CD4-positive, alpha-beta memory T cell (primary cell): ENCODE measurements around the gene CPXM1. TPM values are rescaled to one million over a fixed set of nuclear protein-coding genes. Genes with fewer than 3 reads are reported as not detected.

ENCODE experiments used
- CTCF ChIA-PET: fragments of 350-600 bp; sonication (Branson Sonifier 250); formaldehyde crosslinking; loops from one replicate; lab custom pipeline; 2021; ENCODE audit warnings: inconsistent platforms; ENCODE audit not compliant: partially characterized antibody; lab: Charles Lee
- POLR2A ChIA-PET: fragments of 350-600 bp; sonication (Branson Sonifier 250); formaldehyde crosslinking; loops from one replicate; lab custom pipeline; 2021; ENCODE audit not compliant: partially characterized antibody; lab: Charles Lee
- DNase-seq, 5 donors: peaks; one replicate each; pipeline versions ENCODE4 v3.0.0 to v3.0.0-alpha.2; 2020 to 2022; ENCODE audit warnings: mixed read lengths in 1 of 5
- H3K27ac ChIP-seq: one replicate; pipeline ENCODE4 v1.7.0; 2013; ENCODE audit warnings: low read depth, low read length
- H3K27me3 ChIP-seq: 2 replicates; pipeline ENCODE4 v1.7.0; 2013; ENCODE audit warnings: mild to moderate bottlenecking, low read length, moderate library complexity; ENCODE audit not compliant: insufficient read depth
- H3K36me3 ChIP-seq: 2 replicates; pipeline ENCODE4 v1.7.0; 2013; ENCODE audit warnings: mild to moderate bottlenecking, low read length, moderate library complexity; ENCODE audit not compliant: insufficient read depth
- H3K4me1 ChIP-seq: 2 replicates; pipeline ENCODE4 v1.7.0; 2013; ENCODE audit warnings: mild to moderate bottlenecking, low read length, moderate library complexity; ENCODE audit not compliant: insufficient read depth
- H3K4me3 ChIP-seq, 2 donors: one replicate each; pipeline ENCODE4 v1.7.0; 2013; ENCODE audit warnings: low read length in 2 of 2, mild to moderate bottlenecking in 1 of 2
- H3K9me3 ChIP-seq, 2 donors: one replicate each; pipeline ENCODE4 v1.7.0; 2013; ENCODE audit warnings: low read length in 2 of 2, control low read depth in 1 of 2; ENCODE audit not compliant: control insufficient read depth in 1 of 2
- H3K27ac Mint-ChIP-seq, 7 donors: one replicate each; pipeline ENCODE4 v1.8.0; 2020 to 2021; ENCODE audit warnings: mixed read lengths in 7 of 7, mild to moderate bottlenecking in 6 of 7, inconsistent platforms in 3 of 7, moderate library complexity in 3 of 7
- H3K27me3 Mint-ChIP-seq, 2 donors: one replicate each; pipeline ENCODE4 v1.8.0; 2020 to 2021; ENCODE audit warnings: mixed read lengths in 2 of 2
- H3K36me3 Mint-ChIP-seq, 2 donors: one replicate each; pipeline ENCODE4 v1.8.0; 2020 to 2021; ENCODE audit warnings: mixed read lengths in 2 of 2, inconsistent platforms in 1 of 2, mild to moderate bottlenecking in 1 of 2
- H3K4me1 Mint-ChIP-seq, 4 donors: one replicate each; pipeline ENCODE4 v1.8.0; 2020 to 2021; ENCODE audit warnings: mixed read lengths in 4 of 4, mild to moderate bottlenecking in 1 of 4
- H3K4me3 Mint-ChIP-seq, 8 donors: one replicate each; pipeline ENCODE4 v1.8.0; 2020 to 2021; ENCODE audit warnings: mixed read lengths in 8 of 8, mild to moderate bottlenecking in 7 of 8, moderate library complexity in 6 of 8, inconsistent platforms in 3 of 8
- H3K9me3 Mint-ChIP-seq, 8 donors: one replicate each; pipeline ENCODE4 v1.8.0; 2020 to 2021; ENCODE audit warnings: mixed read lengths in 8 of 8, mild to moderate bottlenecking in 5 of 8, inconsistent platforms in 3 of 8, moderate library complexity in 1 of 8
- intact Hi-C: fragments of 100-400 bp; cut with micrococcal nuclease; formaldehyde crosslinking; loops from one replicate; pipeline ENCODE4 v1.15.1; 2023
- polyA plus RNA-seq, 2 donors: library from polyadenylated mRNA; unstranded; fragments of 300-500 nt; fragmentation: Illumina TruSeq; gene quantifications; one replicate each; pipeline ENCODE4 v1.2.3, GENCODE V29; 2021
- total RNA-seq, 2 experiments: library from RNA; stranded (reverse); gene quantifications; one replicate each; pipeline ENCODE4 v1.2.3, GENCODE V29; 2021

Gene CPXM1
- total and polyA plus RNA-seq, 4 experiments from 2014 or later: not detected

DNA sequence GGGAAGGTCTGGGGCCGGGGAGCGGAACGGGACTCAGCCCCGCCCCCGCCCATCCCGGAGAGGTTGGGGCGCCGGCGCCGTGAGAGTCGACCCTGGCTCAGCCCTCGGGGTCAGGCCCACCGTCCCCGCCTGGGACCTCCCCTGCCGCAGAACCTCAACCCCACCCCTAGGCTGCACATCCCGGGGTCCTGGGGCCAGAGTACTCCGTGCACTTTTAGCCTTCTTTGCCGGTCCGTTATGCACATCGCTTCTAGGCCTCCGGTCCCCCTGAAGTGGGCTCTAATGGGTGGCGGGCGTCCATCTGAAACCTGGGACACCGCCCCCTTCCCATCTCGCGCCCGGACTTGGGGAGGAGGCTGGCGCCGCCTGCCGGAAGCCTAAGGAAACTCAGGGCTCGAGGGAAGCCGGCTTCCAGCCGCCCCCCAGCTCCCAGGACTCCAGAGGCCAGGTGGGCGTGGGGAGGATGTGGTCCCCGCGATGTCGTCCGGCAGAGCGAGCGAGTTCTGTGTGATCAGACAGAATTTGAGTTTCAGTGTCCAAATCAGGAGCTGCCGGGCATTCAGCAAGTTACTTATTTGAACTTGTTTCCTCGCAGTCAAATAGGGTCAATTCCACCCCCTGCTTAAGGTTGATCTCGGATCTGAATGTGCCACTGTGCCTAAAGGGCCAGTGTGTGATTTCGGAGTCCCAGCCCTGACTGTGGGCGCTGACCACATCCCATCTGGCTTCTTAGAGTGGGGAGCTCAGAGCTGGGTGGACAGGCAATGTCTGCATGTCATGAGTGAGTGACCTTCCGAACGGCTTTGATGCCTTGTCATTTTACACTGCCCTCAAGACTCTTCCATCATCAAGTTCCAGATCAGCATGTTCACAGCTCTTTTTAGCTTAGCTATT is 47.6 kb downstream of the CPXM1 start:
- Histone ChIP-seq H3K4me3 (peak overlapping the region; percentile 28 to 33), H3K36me3 (no peaks in the 10 kb centered on the region), H3K27ac (no peak overlapping the region), H3K27me3 (peaks cover 5% of the 10 kb centered on the region), H3K4me1 (peaks cover 27% of the 10 kb centered on the region), H3K9me3 (no peaks in the 10 kb centered on the region)
- POLR2A ChIA-PET: interaction anchor here (0.9 to 3.6 kb wide), 9 partner anchors 10 to 120 kb away, joined by 3 to 28 read pairs (median 7); partner anchors contain the start of genes IDH3B, PCED1A and VPS16
- DNase-seq: peak in 4 of 5 donors; percentile 48 to 55 (median 52)
- intact Hi-C loops: loop anchor here (1.0 to 5.0 kb wide), 4 partner anchors 40 to 119 kb away; partner anchors contain the start of genes PCED1A, PTPRA and VPS16
- Mint-ChIP-seq H3K4me3 (peak overlapping the region; percentile 81 to 89 (median 86)), H3K36me3 (no peaks in the 10 kb centered on the region), H3K9me3 (no peaks in the 10 kb centered on the region), H3K4me1 (peaks cover 16 to 40% (median 28%) of the 10 kb centered on the region in 4 donors), H3K27ac (peak overlapping the region; percentile 57 to 90 (median 74)), H3K27me3 (peaks cover 2 to 9% of the 10 kb centered on the region in 2 donors)
- CTCF ChIA-PET: interaction anchor here (0.6 to 5.5 kb wide), 20 partner anchors 9 to 228 kb away, joined by 3 to 47 read pairs (median 4); partner anchors contain the start of genes PCED1A and VPS16

DNA sequence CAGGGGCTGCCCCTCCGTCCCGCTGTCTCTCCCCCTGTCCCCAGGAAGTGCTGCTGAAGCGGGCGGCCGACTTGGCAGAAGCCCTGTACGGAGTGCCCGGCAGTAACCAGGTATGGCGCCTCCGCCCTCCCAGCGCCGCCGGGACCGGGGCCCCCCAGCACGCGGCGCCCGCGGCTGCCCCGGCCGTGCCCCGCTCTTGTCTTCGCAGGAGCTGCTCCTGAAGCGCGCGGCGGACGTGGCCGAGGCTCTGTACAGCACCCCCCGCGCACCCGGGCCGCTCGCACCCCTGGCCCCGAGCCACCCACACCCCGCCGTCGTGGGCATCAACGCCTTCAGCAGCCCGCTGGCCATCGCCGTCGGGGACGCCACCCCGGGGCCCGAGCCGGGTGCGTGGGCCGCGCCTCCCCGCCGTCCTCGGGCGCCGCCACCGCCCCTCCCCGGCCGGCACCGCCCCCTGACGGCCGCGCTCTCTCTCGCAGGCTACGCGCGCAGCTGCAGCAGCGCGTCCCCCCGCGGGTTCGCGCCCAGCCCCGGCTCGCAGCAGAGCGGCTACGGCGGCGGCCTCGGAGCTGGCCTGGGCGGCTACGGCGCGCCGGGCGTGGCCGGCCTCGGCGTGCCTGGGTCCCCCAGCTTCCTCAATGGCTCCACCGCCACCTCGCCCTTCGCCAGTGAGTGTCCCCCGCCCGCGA is 48.4 kb downstream of the CPXM1 start:
- Histone ChIP-seq H3K36me3 (no peaks in the 10 kb centered on the region), H3K9me3 (no peaks in the 10 kb centered on the region), H3K27me3 (peaks cover 5% of the 10 kb centered on the region), H3K4me3 (peak overlapping the region; percentile 28 to 33), H3K4me1 (peaks cover 27% of the 10 kb centered on the region), H3K27ac (peak overlapping the region; percentile 19)
- Mint-ChIP-seq H3K27me3 (peaks cover 2 to 9% of the 10 kb centered on the region in 2 donors), H3K4me3 (no peak overlapping the region), H3K27ac (no peak overlapping the region), H3K9me3 (no peaks in the 10 kb centered on the region), H3K4me1 (peaks cover 16 to 43% (median 28%) of the 10 kb centered on the region in 4 donors), H3K36me3 (no peaks in the 10 kb centered on the region)
- ChIA-PET CTCF (interaction anchor here (1.0 to 5.5 kb wide), 9 partner anchors 8 to 228 kb away, joined by 3 to 47 read pairs (median 16); no protein-coding TSS in a partner anchor), POLR2A (interaction anchor here (0.9 to 3.6 kb wide), 9 partner anchors 10 to 120 kb away, joined by 3 to 28 read pairs (median 7); partner anchors contain the start of genes IDH3B, PCED1A and VPS16)
- peak in 4 of 5 donors; percentile 56 to 64 (median 60) for DNase-seq
- intact Hi-C loops: loop anchor here (1.0 to 5.0 kb wide), 5 partner anchors 39 to 281 kb away; partner anchors contain the start of genes PCED1A, PTPRA, SNRPB and VPS16

DNA sequence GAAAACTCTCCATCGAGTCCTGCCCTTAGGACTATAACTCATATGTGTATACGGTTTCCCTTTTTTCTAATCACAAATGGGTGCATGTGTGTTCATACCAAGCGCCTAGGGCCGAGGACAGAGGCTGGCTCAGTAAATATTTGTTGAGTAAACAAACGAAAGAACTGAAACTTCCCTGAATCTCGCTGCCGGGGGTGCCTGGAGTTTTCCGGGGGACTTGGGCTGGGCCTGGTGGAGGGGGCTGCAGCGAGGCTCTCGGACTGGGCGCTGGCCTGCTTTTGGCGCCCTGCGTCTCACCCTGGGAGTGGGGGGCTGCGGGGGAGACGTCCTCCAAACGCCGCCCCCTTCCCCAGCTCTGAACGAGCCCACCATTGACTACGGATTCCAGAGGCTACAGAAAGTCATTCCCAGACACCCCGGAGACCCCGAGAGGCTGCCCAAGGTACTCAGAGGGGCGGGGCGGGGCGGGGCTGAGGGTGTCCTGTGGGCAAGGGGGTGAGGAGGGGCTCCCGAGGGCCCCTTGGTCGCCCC is 49.0 kb downstream of the CPXM1 start:
- ChIA-PET POLR2A (interaction anchor here (1.0 to 3.6 kb wide), 7 partner anchors 9 to 100 kb away, joined by 5 to 28 read pairs (median 7); partner anchors contain the start of genes IDH3B, PCED1A and VPS16), CTCF (interaction anchor here (2.1 to 5.5 kb wide), 4 partner anchors 11 to 63 kb away, joined by 16 to 47 read pairs (median 33); no protein-coding TSS in a partner anchor)
- Mint-ChIP-seq H3K27ac (peak overlapping the region in 1 of 7 donors; percentile 76), H3K4me3 (peak overlapping the region; percentile 82 to 90 (median 85)), H3K9me3 (no peaks in the 10 kb centered on the region), H3K4me1 (peaks cover 15 to 43% (median 27%) of the 10 kb centered on the region in 4 donors), H3K36me3 (no peaks in the 10 kb centered on the region), H3K27me3 (peaks cover 0 to 4% of the 10 kb centered on the region in 2 donors)
- H3K27ac ChIP-seq: no peak overlapping the region
- intact Hi-C loops: loop anchor here (2.0 to 5.0 kb wide), 3 partner anchors 91 to 281 kb away; partner anchors contain the start of genes PCED1A, PTPRA, SNRPB and VPS16
- H3K36me3 ChIP-seq: no peaks in the 10 kb centered on the region
- peaks cover 27% of the 10 kb centered on the region for H3K4me1 ChIP-seq
- H3K9me3 ChIP-seq: no peaks in the 10 kb centered on the region
- peaks cover 5% of the 10 kb centered on the region for H3K27me3 ChIP-seq
- no peak for DNase-seq
- H3K4me3 ChIP-seq: peak overlapping the region in 1 of 2 donors; percentile 33

DNA sequence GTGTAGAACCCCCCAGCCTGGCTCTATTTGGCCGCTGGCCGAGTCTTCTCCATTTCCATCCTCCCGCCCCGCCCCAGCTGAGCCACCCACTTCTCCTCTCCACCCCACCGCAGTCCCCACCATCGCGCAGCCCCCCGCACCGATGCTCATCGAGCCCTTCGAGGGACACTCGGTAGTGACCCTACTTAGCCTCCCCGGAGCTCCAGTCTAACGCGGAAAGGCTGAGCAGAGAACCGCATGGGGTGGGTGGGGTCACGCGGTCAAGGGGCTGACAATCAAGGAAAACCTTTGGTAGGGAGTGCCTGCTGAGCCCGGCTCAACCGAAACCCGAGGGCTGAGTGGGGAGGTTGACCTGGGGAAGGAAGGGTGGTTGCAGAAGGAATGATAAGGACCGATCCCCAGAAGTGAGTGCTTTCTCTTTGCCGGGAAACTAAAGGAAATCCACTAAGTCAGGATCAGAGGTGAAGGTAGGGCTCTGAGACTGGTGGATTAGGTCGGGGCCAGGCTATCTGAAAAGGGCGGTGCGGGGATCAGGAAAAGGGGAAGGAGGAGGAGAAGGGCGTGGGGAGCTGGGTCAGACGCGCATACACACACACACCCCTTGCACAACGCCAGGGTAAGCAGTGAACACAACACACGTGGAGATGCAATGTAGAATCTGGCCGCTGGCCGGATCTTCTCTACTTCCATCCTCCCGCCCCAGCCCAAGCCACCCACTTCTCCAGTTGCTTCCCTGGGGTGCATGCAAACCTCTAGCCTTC is 49.8 kb downstream of the CPXM1 start:
- ChIA-PET CTCF (interaction anchor here (2.4 to 5.5 kb wide), 4 partner anchors 10 to 37 kb away, joined by 8 to 47 read pairs (median 28); no protein-coding TSS in a partner anchor), POLR2A (interaction anchor here (0.6 to 3.6 kb wide), 6 partner anchors 8 to 1288 kb away, joined by 3 to 28 read pairs (median 6); partner anchors contain the start of gene IDH3B)
- H3K4me3 Mint-ChIP-seq: peak overlapping the region; percentile 82 to 90 (median 85)
- peak overlapping the region in 1 of 2 donors; percentile 33 for H3K4me3 ChIP-seq
- peak overlapping the region; percentile 11 to 95 (median 58) for H3K27ac Mint-ChIP-seq
- intact Hi-C loops: loop anchor here (1.0 to 5.0 kb wide), 4 partner anchors 9 to 280 kb away; partner anchors contain the start of genes PCED1A, PTPRA, SNRPB and VPS16
- no peaks in the 10 kb centered on the region for H3K36me3 Mint-ChIP-seq
- H3K36me3 ChIP-seq: no peaks in the 10 kb centered on the region
- H3K4me1 Mint-ChIP-seq: peaks cover 17 to 48% (median 25%) of the 10 kb centered on the region in 4 donors
- H3K4me1 ChIP-seq: peaks cover 27% of the 10 kb centered on the region
- peaks cover 5% of the 10 kb centered on the region for H3K27me3 ChIP-seq
- DNase-seq: peak in 1 of 5 donors; percentile 8
- no peak overlapping the region for H3K27ac ChIP-seq
- H3K27me3 Mint-ChIP-seq: peaks cover 0 to 3% of the 10 kb centered on the region in 2 donors
- no peaks in the 10 kb centered on the region for H3K9me3 ChIP-seq
- no peaks in the 10 kb centered on the region for H3K9me3 Mint-ChIP-seq

DNA sequence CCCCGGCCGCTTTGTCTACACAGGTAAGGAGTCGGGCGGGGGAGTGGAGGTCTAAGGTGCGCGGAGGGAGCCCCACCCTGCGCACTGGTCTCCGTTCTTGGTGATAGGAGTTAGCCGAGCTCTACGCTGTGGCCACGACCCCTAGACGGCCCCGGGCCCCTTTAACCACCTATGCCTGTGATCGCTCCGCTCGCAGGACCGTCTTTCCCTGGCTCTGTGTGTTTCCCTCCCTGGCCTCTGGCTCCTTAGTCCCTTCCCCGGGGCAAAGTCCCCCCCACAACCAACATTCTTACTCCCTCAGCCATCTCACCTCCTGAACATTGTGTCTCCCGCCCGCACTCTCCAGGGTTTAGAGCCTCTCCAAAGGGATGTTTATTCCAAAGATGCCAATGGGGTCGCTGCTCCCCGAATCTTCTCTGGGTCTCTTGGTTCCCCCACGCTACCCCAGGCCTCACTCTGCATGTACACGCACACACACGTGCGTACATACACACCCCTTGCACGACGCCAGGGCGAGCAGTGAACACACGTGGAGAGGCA is 50.4 kb downstream of the CPXM1 start:
- Mint-ChIP-seq H3K4me1 (peaks cover 17 to 48% (median 25%) of the 10 kb centered on the region in 4 donors), H3K9me3 (no peaks in the 10 kb centered on the region), H3K4me3 (peak overlapping the region; percentile 48 to 90 (median 85)), H3K27me3 (peaks cover 0 to 3% of the 10 kb centered on the region in 2 donors), H3K36me3 (no peaks in the 10 kb centered on the region), H3K27ac (peak overlapping the region in 6 of 7 donors; percentile 4 to 95 (median 40))
- ChIA-PET POLR2A (interaction anchor here (0.6 to 1.2 kb wide), 4 partner anchors 9 to 1287 kb away, joined by 3 to 5 read pairs (median 4); partner anchors contain the start of gene EBF4), CTCF (interaction anchor here (2.4 to 5.5 kb wide), 2 partner anchors 20 to 36 kb away, joined by 8 to 47 read pairs; no protein-coding TSS in a partner anchor)
- H3K4me3 ChIP-seq: no peak overlapping the region
- H3K27ac ChIP-seq: no peak overlapping the region
- peaks cover 27% of the 10 kb centered on the region for H3K4me1 ChIP-seq
- H3K27me3 ChIP-seq: peaks cover 5% of the 10 kb centered on the region
- no peaks in the 10 kb centered on the region for H3K36me3 ChIP-seq
- no peaks in the 10 kb centered on the region for H3K9me3 ChIP-seq
- DNase-seq: no peak
- intact Hi-C loops: loop anchor here (1.0 to 10.0 kb wide), 5 partner anchors 9 to 279 kb away; partner anchors contain the start of genes PCED1A, PTPRA, SNRPB and VPS16
